Uterus (tissue), 4 donors: Measurements from ENCODE around the gene MAP4. TPM values are rescaled to one million over a fixed set of nuclear protein-coding genes. Genes with fewer than 3 reads are reported as not detected.
A peak's percentile ranks its signal among the peaks of the same experiment; 100 is the strongest.
"Not testable (repeated sequence)": the region's sequence is repeated elsewhere in the genome, so short reads cannot be mapped to it uniquely, and the experiment has no call there.

Experiments used
- DNase-seq, 2 donors: peaks; one replicate each; pipeline ENCODE4 v3.0.0-alpha.2; 2019 to 2020
- H3K27ac ChIP-seq, 2 donors: fragments of 200-600 bp; sonication (generic); 1 replicate in 1 of 2; 2 replicates in 1 of 2; pipeline ENCODE4 v1.5.1; 2016 to 2018
- H3K27me3 ChIP-seq, 2 donors: fragments of 200-600 bp; sonication (generic); one replicate each; pipeline ENCODE4 v1.5.1; 2018 to 2019; ENCODE audit warnings: control low read depth in 1 of 2
- H3K36me3 ChIP-seq, 2 donors: fragments of 200-600 bp; sonication (generic); one replicate each; pipeline ENCODE4 v1.5.1; 2019; ENCODE audit warnings: control low read depth in 1 of 2
- H3K4me1 ChIP-seq, 2 donors: fragments of 200-600 bp; sonication (generic); one replicate each; pipeline ENCODE4 v1.5.1; 2018 to 2019; ENCODE audit warnings: control low read depth in 1 of 2
- H3K4me3 ChIP-seq, 2 donors: fragments of 200-600 bp; sonication (generic); 1 replicate in 1 of 2; 2 replicates in 1 of 2; pipeline ENCODE4 v1.5.1; 2018 to 2019; ENCODE audit warnings: mild to moderate bottlenecking in 1 of 2
- H3K9me3 ChIP-seq, 2 donors: fragments of 200-600 bp; sonication (generic); one replicate each; pipeline ENCODE4 v1.5.1; 2019; ENCODE audit warnings: control low read depth in 1 of 2
- POLR2A ChIP-seq, 2 donors: fragments of 450-650 bp; IDR thresholded peaks; one replicate each; pipeline ENCODE4 v1.6.1; 2016; ENCODE audit warnings: antibody characterized with exemption in 2 of 2, mild to moderate bottlenecking in 1 of 2, moderate library complexity in 1 of 2
- intact Hi-C: fragments of 100-400 bp; cut with DNase I; formaldehyde crosslinking; loops from one replicate; pipeline ENCODE4 v1.15.1; 2023; ENCODE audit warnings: low total_unique reads
- total RNA-seq, 4 donors: library from RNA; depleted of rRNA in 3 of 4; stranded (reverse); fragments of >200 nt in 3 of 4; gene quantifications; one replicate each; pipeline versions ENCODE4 v1.1.0 to v1.2.4, GENCODE V29; 2014 to 2023
- TF ChIP-seq, protein P1 (sequence below), 4 experiments: fragments of 200-600 bp in 2 of 4; fragments of 450-650 bp in 2 of 4; sonication (generic) in 2 of 4; IDR thresholded peaks; one replicate each; pipeline ENCODE4 v1.5.1; 2016 to 2019; ENCODE audit warnings: antibody characterized with exemption in 4 of 4, mild to moderate bottlenecking in 2 of 4, moderate library complexity in 1 of 4
- donor health status: DM: yes; HTN: yes; CAD: no.

MAP4 gene
- total RNA-seq, 4 donors from 2014 or later: 51.5 to 264 (median 79.7) TPM

DNA sequence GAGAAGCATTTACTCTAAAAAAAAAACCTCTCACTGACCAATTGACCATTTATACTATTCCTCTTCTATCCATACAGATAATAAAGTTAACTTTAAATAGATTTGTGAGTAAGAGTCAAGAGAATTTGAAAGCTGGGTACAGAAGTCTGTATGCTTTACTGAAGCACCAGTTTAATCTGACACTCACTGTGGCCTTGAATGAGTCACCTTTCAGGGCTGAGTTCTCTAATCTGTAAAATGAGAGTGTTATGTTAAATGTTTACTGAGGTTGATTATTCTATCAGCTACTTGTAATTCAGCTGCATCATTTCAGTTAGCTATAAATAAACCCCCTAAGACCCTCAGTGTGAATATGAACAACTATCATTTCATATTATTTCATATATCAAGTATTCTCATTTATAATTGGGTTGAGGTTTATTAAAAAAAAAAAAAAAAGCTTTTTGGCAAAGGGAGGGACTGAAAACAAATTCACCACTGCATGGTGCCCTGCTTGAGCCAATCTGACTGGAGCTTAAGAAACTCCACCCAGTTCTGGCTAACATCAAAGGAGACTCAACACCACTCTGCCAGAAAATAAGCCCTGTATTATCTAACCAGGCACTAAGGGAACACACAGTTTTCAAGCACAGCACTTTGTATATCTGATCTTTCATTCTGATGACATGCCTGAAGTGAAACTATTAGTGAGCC is 2.8 kb downstream of the MAP4 start:
- peaks cover 4 to 20% of the 10 kb centered on the region in 2 donors for H3K4me1 ChIP-seq
- intact Hi-C loops: no loop called here
- no peaks in the 10 kb centered on the region for H3K9me3 ChIP-seq
- TF ChIP-seq, protein P1, sequence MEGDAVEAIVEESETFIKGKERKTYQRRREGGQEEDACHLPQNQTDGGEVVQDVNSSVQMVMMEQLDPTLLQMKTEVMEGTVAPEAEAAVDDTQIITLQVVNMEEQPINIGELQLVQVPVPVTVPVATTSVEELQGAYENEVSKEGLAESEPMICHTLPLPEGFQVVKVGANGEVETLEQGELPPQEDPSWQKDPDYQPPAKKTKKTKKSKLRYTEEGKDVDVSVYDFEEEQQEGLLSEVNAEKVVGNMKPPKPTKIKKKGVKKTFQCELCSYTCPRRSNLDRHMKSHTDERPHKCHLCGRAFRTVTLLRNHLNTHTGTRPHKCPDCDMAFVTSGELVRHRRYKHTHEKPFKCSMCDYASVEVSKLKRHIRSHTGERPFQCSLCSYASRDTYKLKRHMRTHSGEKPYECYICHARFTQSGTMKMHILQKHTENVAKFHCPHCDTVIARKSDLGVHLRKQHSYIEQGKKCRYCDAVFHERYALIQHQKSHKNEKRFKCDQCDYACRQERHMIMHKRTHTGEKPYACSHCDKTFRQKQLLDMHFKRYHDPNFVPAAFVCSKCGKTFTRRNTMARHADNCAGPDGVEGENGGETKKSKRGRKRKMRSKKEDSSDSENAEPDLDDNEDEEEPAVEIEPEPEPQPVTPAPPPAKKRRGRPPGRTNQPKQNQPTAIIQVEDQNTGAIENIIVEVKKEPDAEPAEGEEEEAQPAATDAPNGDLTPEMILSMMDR (IDR thresholded peaks at IDR 0.05): no peak
- TF ChIP-seq POLR2A (IDR thresholded peaks at IDR 0.05): no peak
- H3K4me3 ChIP-seq: no peak overlapping the region
- DNase-seq: peak in 1 of 2 donors; percentile 55
- no peaks in the 10 kb centered on the region for H3K27me3 ChIP-seq
- no peaks in the 10 kb centered on the region for H3K36me3 ChIP-seq
- H3K27ac ChIP-seq: peak overlapping the region; percentile 7 to 11

DNA sequence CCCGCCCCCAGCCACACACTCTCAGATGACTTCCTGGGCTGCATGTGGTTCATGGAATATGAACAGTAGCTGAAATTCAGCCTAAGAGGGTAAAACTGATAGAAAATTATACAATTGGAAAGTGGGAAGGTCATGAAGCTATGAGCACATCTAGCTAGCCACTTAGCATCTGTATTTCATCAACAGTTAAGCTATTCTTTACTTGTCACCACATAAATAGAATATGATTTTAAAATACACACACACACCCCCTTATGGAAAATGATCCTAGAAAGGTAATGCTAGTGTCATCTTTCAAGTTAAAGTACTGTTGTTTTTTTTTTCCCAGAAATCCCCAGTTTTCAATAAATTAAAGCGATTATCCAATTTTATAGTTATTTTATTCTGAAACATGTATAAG is 3.6 kb downstream of the MAP4 start:
- H3K36me3 ChIP-seq: no peaks in the 10 kb centered on the region
- H3K27me3 ChIP-seq: no peaks in the 10 kb centered on the region
- H3K9me3 ChIP-seq: no peaks in the 10 kb centered on the region
- TF ChIP-seq POLR2A (IDR thresholded peaks at IDR 0.05): no peak
- TF ChIP-seq, protein P1 (IDR thresholded peaks at IDR 0.05): no peak
- no peak for DNase-seq
- peaks cover 4 to 20% of the 10 kb centered on the region in 2 donors for H3K4me1 ChIP-seq
- intact Hi-C loops: no loop called here
- peak overlapping the region in 1 of 2 donors; percentile 7 for H3K27ac ChIP-seq
- H3K4me3 ChIP-seq: no peak overlapping the region

DNA sequence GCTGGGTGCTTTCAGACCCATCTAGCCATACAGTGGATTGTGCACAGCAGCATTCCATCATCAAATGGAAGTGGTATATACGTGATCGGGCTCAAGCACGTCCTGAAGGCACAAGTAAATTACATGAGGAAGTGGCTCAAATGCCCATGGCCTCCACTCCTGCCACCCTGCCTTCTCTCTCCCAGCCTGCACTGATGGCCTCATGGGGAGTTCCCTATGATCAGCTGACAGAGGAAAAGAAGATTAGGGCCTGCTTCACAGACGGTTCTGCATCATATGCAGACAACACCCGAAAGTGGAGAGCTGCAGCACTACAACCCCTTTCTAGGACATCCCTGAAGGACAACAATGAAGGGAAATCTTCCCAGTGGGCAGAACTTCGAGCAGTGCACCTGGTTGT is 8.2 kb downstream of the MAP4 start:
- H3K9me3 ChIP-seq, H3K27ac ChIP-seq, H3K4me3 ChIP-seq, intact Hi-C loops, DNase-seq, H3K27me3 ChIP-seq, H3K4me1 ChIP-seq, H3K36me3 ChIP-seq: not testable (repeated sequence)

DNA sequence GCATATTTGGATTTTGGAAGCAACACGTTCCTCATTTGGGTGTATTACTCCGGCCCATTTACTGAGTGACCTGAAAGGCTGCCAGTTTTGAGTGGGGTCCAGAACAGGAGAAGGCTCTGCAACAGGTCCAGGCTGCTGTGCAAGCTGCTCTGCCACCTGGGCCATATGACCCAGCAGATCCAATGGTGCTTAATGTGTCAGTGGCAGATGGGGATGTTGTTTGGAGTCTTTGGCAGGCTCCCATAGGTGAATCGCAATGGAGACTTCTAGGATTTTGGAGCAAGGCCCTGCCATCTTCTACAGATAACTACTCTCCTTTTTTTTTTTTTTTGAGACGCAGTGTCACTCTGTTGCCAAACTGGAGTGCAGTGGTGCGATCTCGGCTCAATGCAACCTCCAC is 8.9 kb downstream of the MAP4 start:
- H3K36me3 ChIP-seq, H3K27me3 ChIP-seq, H3K4me3 ChIP-seq, DNase-seq, H3K27ac ChIP-seq, H3K9me3 ChIP-seq, intact Hi-C loops, H3K4me1 ChIP-seq: not testable (repeated sequence)

DNA sequence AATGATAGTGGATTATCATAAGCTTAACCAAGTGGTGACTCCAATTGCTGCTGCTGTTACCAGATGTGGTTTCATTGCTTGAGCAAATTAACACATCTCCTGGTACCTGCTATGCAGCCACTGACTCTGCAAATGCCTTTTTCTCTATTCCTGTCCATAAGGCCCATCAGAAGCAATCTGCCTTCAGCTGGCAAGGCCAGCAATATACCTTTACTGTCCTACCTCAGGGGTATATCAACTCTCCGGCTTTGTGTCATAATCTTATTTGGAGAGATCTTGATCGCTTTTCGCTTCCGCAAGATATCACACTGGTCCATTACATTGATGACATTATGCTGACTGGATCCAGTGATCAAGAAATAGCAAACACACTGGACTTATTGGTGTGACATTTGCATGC is 9.4 kb downstream of the MAP4 start:
- H3K27me3 ChIP-seq, H3K36me3 ChIP-seq, H3K4me1 ChIP-seq, H3K27ac ChIP-seq, H3K9me3 ChIP-seq, intact Hi-C loops, H3K4me3 ChIP-seq, DNase-seq: not testable (repeated sequence)

DNA sequence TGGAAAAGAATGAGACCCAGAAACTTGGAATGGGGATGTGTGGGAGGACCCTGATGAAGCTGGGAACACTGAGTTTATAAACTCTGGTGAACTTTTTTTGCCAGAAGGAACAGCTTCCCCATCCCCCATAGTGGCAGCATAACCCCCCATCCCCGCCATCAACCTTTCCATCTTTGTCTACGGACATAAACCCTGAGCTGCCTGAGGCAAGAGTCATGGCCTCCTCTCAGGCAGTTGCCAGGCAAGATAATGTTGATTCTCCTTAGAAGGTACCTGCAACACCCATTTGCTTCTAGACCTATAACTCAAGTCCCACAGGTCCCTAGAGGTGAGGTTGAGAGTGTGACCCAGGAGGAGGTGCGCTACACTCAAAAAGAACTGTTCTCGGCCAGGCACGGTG is 11.5 kb downstream of the MAP4 start:
- Histone ChIP-seq H3K27ac (no peak overlapping the region), H3K9me3 (no peaks in the 10 kb centered on the region), H3K36me3 (no peaks in the 10 kb centered on the region), H3K27me3 (no peaks in the 10 kb centered on the region), H3K4me3 (no peak overlapping the region), H3K4me1 (no peaks in the 10 kb centered on the region)
- no peak for DNase-seq
- intact Hi-C loops: no loop called here
- no peak for TF ChIP-seq POLR2A (IDR thresholded peaks at IDR 0.05)
- TF ChIP-seq, protein P1 (IDR thresholded peaks at IDR 0.05): no peak

DNA sequence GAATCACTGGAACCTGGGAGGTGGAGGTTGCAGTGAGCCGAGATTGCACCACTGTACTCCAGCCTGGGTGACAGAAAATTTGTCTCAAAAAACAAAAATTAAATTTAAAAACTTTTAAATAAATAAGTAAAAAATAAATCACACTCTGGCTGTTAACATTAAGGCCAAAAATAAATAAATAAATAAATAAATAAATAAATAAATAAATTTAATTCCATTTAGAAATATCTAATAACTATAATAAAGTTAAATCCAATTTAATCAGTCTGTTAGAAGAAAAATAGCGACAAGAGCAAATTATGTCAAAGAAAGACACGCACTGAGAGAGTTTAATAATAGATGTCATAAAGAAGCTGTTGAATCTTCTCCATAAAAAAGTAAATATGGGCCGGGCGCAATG is 13.4 kb downstream of the MAP4 start:
- no peaks in the 10 kb centered on the region for H3K4me1 ChIP-seq
- no peaks in the 10 kb centered on the region for H3K9me3 ChIP-seq
- no peaks in the 10 kb centered on the region for H3K27me3 ChIP-seq
- no peak for TF ChIP-seq POLR2A (IDR thresholded peaks at IDR 0.05)
- TF ChIP-seq, protein P1 (IDR thresholded peaks at IDR 0.05): no peak
- no peaks in the 10 kb centered on the region for H3K36me3 ChIP-seq
- intact Hi-C loops: no loop called here
- no peak overlapping the region for H3K4me3 ChIP-seq
- H3K27ac ChIP-seq: no peak overlapping the region
- DNase-seq: no peak
